Mononuclear cell (primary cell): ENCODE data around the gene DPP7. TPM values are rescaled to one million over a fixed set of nuclear protein-coding genes. Genes with fewer than 3 reads are reported as not detected.
"Not testable (repeated sequence)": the region's sequence is repeated elsewhere in the genome, so short reads cannot be mapped to it uniquely, and the experiment has no call there.

Experiments used
- H3K27me3 ChIP-seq: 2 replicates; pipeline ENCODE4 v1.6.0; 2011; ENCODE audit warnings: low read length, control low read depth; ENCODE audit not compliant: insufficient read depth
- H3K4me1 ChIP-seq: 2 replicates; pipeline ENCODE4 v1.5.1; 2011; ENCODE audit warnings: mild to moderate bottlenecking, low read length, control low read depth; ENCODE audit not compliant: insufficient read depth
- H3K4me3 ChIP-seq: 2 replicates; pipeline ENCODE4 v1.5.1; 2011; ENCODE audit warnings: mild to moderate bottlenecking, low read length, moderate library complexity
- H3K9me3 ChIP-seq: 2 replicates; pipeline ENCODE4 v1.5.1; 2011; ENCODE audit warnings: low read depth, mild to moderate bottlenecking, control low read depth, low read length
- total RNA-seq: library from RNA; depleted of rRNA; stranded (reverse); fragments of >200 nt; gene quantifications from one replicate; pipeline ENCODE4 v1.2.3, GENCODE V29; 2012

The DPP7 gene
- total RNA-seq, 1 donor, result 86.9 TPM

GRCh38 chr9:137069508-137070091 is 44.9 kb downstream of the DPP7 start:
- Histone ChIP-seq H3K4me1 (peaks cover 72% of the 10 kb centered on the region), H3K4me3 (no peak overlapping the region), H3K9me3 (no peaks in the 10 kb centered on the region), H3K27me3 (no peaks in the 10 kb centered on the region)

- Histone ChIP-seq H3K4me1 (peaks cover 64% of the 10 kb centered on the region), H3K4me3 (no peak overlapping the region), H3K27me3 (no peaks in the 10 kb centered on the region), H3K9me3 (no peaks in the 10 kb centered on the region)
Measured at GRCh38 chr9:137068539-137069507, 45.7 kb downstream of the DPP7 start.

- Histone ChIP-seq H3K27me3 (no peaks in the 10 kb centered on the region), H3K9me3 (no peaks in the 10 kb centered on the region), H3K4me1 (peaks cover 56% of the 10 kb centered on the region), H3K4me3 (no peak overlapping the region)
Measured at GRCh38 chr9:137067860-137068538, 46.5 kb downstream of the DPP7 start.

GRCh38 chr9:137066096-137066861 is 48.3 kb downstream of the DPP7 start:
- Histone ChIP-seq H3K27me3 (no peaks in the 10 kb centered on the region), H3K9me3 (no peaks in the 10 kb centered on the region)

GRCh38 chr9:137065336-137065967 is 49.1 kb downstream of the DPP7 start:
- Histone ChIP-seq H3K4me3 (no peak overlapping the region), H3K4me1 (peaks cover 30% of the 10 kb centered on the region), H3K27me3 (no peaks in the 10 kb centered on the region), H3K9me3 (no peaks in the 10 kb centered on the region)

More at GRCh38 chr9:137066096-137066861, 48.3 kb downstream of the DPP7 start:
- Histone ChIP-seq H3K4me3 (no peak overlapping the region), H3K4me1 (peaks cover 38% of the 10 kb centered on the region)

GRCh38 chr9:137064880-137065164 is 49.7 kb downstream of the DPP7 start:
- H3K27me3 ChIP-seq, result no peaks in the 10 kb centered on the region
- H3K4me3 ChIP-seq, result no peak overlapping the region
- no peaks in the 10 kb centered on the region for H3K9me3 ChIP-seq
- H3K4me1 ChIP-seq, result peaks cover 26% of the 10 kb centered on the region

- Histone ChIP-seq H3K4me3 (no peak overlapping the region), H3K4me1 (peaks cover 21% of the 10 kb centered on the region), H3K27me3 (no peaks in the 10 kb centered on the region), H3K9me3 (no peaks in the 10 kb centered on the region)
Measured at GRCh38 chr9:137064027-137064879, 50.3 kb downstream of the DPP7 start.

GRCh38 chr9:137063311-137064026 is 51.1 kb downstream of the DPP7 start:
- Histone ChIP-seq H3K9me3 (no peaks in the 10 kb centered on the region), H3K4me3 (no peak overlapping the region), H3K4me1 (peaks cover 16% of the 10 kb centered on the region), H3K27me3 (no peaks in the 10 kb centered on the region)

- peaks cover 10% of the 10 kb centered on the region for H3K4me1 ChIP-seq
- H3K27me3 ChIP-seq, H3K4me3 ChIP-seq, H3K9me3 ChIP-seq: not testable (repeated sequence)
Measured at GRCh38 chr9:137062798-137063197, 51.7 kb downstream of the DPP7 start.

GRCh38 chr9:137062384-137062783 is 52.1 kb downstream of the DPP7 start:
- Histone ChIP-seq H3K4me3 (no peak overlapping the region), H3K4me1 (peaks cover 6% of the 10 kb centered on the region), H3K27me3 (no peaks in the 10 kb centered on the region), H3K9me3 (no peaks in the 10 kb centered on the region)
